Caki2 (cell line): ENCODE measurements around the gene ARMC9. TPM values are rescaled to one million over a fixed set of nuclear protein-coding genes. Genes with fewer than 3 reads are reported as not detected.
"Not testable (repeated sequence)": the region's sequence is repeated elsewhere in the genome, so short reads cannot be mapped to it uniquely, and the experiment has no call there.

Source experiments
- DNase-seq: peaks from one replicate; pipeline ENCODE4 v3.0.0-alpha.2; 2015; ENCODE audit warnings: low read depth
- in situ Hi-C: cut with HindIII; loops from 2 replicates; pipeline ENCODE4 v1.10.0; 2016; ENCODE audit warnings: low sequenced_read_pairs, low pct_unique_long_range_greater_than_20kb, mixed read lengths
- total RNA-seq: library from RNA; depleted of rRNA; stranded (reverse); fragments of >200 nt; shearing (Covaris generic); gene quantifications from 2 replicates; pipeline ENCODE4 v1.2.3, GENCODE V29; 2014; ENCODE audit warnings: low replicate concordance

Gene ARMC9
- total RNA-seq, 1 experiment from 2014 or later, result 39.8 TPM

GRCh38 chr2:231360881-231361371 lies 162.5 kb downstream of the ARMC9 start:
- no peak for DNase-seq
- in situ Hi-C loops, result no loop called here

GRCh38 chr2:231361701-231362554 lies 163.5 kb downstream of the ARMC9 start:
- in situ Hi-C loops, result no loop called here
- no peak for DNase-seq

- in situ Hi-C loops, result no loop called here
- DNase-seq, result no peak
Observed at GRCh38 chr2:231362555-231363184, 164.2 kb downstream of the ARMC9 start.

- no peak for DNase-seq
- in situ Hi-C loops, result no loop called here
Observed at GRCh38 chr2:231364061-231364460, 165.6 kb downstream of the ARMC9 start.

- in situ Hi-C loops, result no loop called here
- peak; percentile 78 for DNase-seq
Observed at GRCh38 chr2:231364961-231365810, 166.8 kb downstream of the ARMC9 start.

GRCh38 chr2:231367178-231367577 lies 168.7 kb downstream of the ARMC9 start:
- no peak for DNase-seq
- in situ Hi-C loops, result no loop called here

GRCh38 chr2:231369580-231370428 lies 171.4 kb downstream of the ARMC9 start:
- in situ Hi-C loops, result no loop called here
- DNase-seq, result no peak

GRCh38 chr2:231370429-231370748 lies 172.0 kb downstream of the ARMC9 start:
- in situ Hi-C loops, result no loop called here
- DNase-seq, result no peak

- no peak for DNase-seq
- in situ Hi-C loops, result no loop called here
Observed at GRCh38 chr2:231370749-231371429, 172.5 kb downstream of the ARMC9 start.

- in situ Hi-C loops, result no loop called here
- DNase-seq, result no peak
Observed at GRCh38 chr2:231371430-231372054, 173.1 kb downstream of the ARMC9 start.

GRCh38 chr2:231372326-231372725 lies 173.9 kb downstream of the ARMC9 start:
- no peak for DNase-seq
- in situ Hi-C loops, result no loop called here

GRCh38 chr2:231373184-231373583 lies 174.8 kb downstream of the ARMC9 start:
- no peak for DNase-seq

GRCh38 chr2:231373786-231374349 lies 175.4 kb downstream of the ARMC9 start:
- no peak for DNase-seq
- in situ Hi-C loops, result no loop called here

More at GRCh38 chr2:231373184-231373583, 174.8 kb downstream of the ARMC9 start:
- in situ Hi-C loops, result no loop called here

- no peak for DNase-seq
- in situ Hi-C loops, result no loop called here
Observed at GRCh38 chr2:231374771-231375170, 176.3 kb downstream of the ARMC9 start.

- in situ Hi-C loops, DNase-seq: not testable (repeated sequence)
Observed at GRCh38 chr2:231375994-231376615, 177.7 kb downstream of the ARMC9 start.

GRCh38 chr2:231376857-231377256 lies 178.4 kb downstream of the ARMC9 start:
- no peak for DNase-seq
- in situ Hi-C loops, result no loop called here
